CD4-positive, CD25-positive, alpha-beta regulatory T cell (primary cell): ENCODE measurements around the gene MYO19. TPM values are rescaled to one million over a fixed set of nuclear protein-coding genes. Genes with fewer than 3 reads are reported as not detected.

ENCODE experiments used
- ATAC-seq, 2 donors: fragments of 150-1000 bp; cut with Tn5 transposase; one replicate each; pipeline ENCODE4 v1.10.0; 2021; ENCODE audit warnings: low read depth in 2 of 2, moderate number of reproducible peaks in 2 of 2, moderate library complexity in 1 of 2
- DNase-seq, 3 donors: peaks; one replicate each; pipeline versions ENCODE4 v3.0.0 to v3.0.0-alpha.2; 2012 to 2022; ENCODE audit warnings: mixed read lengths in 1 of 3
- H3K27ac ChIP-seq: one replicate; pipeline ENCODE4 v1.7.0; 2013; ENCODE audit warnings: mild to moderate bottlenecking, low read length; ENCODE audit not compliant: insufficient read depth, poor library complexity, severe bottlenecking
- H3K27me3 ChIP-seq: one replicate; pipeline ENCODE4 v1.7.0; 2013; ENCODE audit warnings: low read length; ENCODE audit not compliant: control insufficient read depth, insufficient read depth
- H3K36me3 ChIP-seq: one replicate; pipeline ENCODE4 v1.7.0; 2013; ENCODE audit warnings: mild to moderate bottlenecking, low read length, moderate library complexity; ENCODE audit not compliant: control insufficient read depth, insufficient read depth
- H3K4me1 ChIP-seq: 2 replicates; pipeline ENCODE4 v1.7.0; 2013; ENCODE audit warnings: mild to moderate bottlenecking, low read length; ENCODE audit not compliant: insufficient read depth, control insufficient read depth, poor library complexity, severe bottlenecking
- H3K4me3 ChIP-seq: one replicate; pipeline ENCODE4 v1.7.0; 2013; ENCODE audit warnings: low read depth, mild to moderate bottlenecking, low read length, moderate library complexity
- H3K9me3 ChIP-seq, 2 experiments: 1 replicate in 1 of 2; 2 replicates in 1 of 2; pipeline ENCODE4 v1.7.0; 2013; ENCODE audit warnings: low read length in 2 of 2, mild to moderate bottlenecking in 1 of 2, moderate library complexity in 1 of 2; ENCODE audit not compliant: control insufficient read depth in 2 of 2
- H3K27ac Mint-ChIP-seq, 3 donors: one replicate each; pipeline ENCODE4 v1.8.0; 2020 to 2022; ENCODE audit warnings: mild to moderate bottlenecking in 3 of 3, mixed read lengths in 3 of 3, moderate library complexity in 2 of 3
- H3K27me3 Mint-ChIP-seq: one replicate; pipeline ENCODE4 v1.8.0; 2022; ENCODE audit warnings: mild to moderate bottlenecking, mixed read lengths
- H3K36me3 Mint-ChIP-seq: one replicate; pipeline ENCODE4 v1.8.0; 2020; ENCODE audit warnings: mixed read lengths
- H3K4me1 Mint-ChIP-seq, 4 donors: one replicate each; pipeline ENCODE4 v1.8.0; 2020 to 2022; ENCODE audit warnings: mixed read lengths in 4 of 4, mild to moderate bottlenecking in 1 of 4
- H3K4me3 Mint-ChIP-seq, 4 donors: one replicate each; pipeline ENCODE4 v1.8.0; 2020 to 2022; ENCODE audit warnings: mild to moderate bottlenecking in 4 of 4, mixed read lengths in 4 of 4, moderate library complexity in 3 of 4
- H3K9me3 Mint-ChIP-seq, 7 donors: one replicate each; pipeline ENCODE4 v1.8.0; 2020 to 2022; ENCODE audit warnings: mixed read lengths in 7 of 7, mild to moderate bottlenecking in 3 of 7, moderate library complexity in 2 of 7
- polyA plus RNA-seq, 4 donors: library from polyadenylated mRNA; unstranded; fragments of 300-500 nt; fragmentation: Illumina TruSeq; gene quantifications; one replicate each; pipeline ENCODE4 v1.2.3, GENCODE V29; 2021
- total RNA-seq: library from RNA; stranded (reverse); gene quantifications from one replicate; pipeline ENCODE4 v1.2.3, GENCODE V29; 2022

MYO19 gene, protein sequence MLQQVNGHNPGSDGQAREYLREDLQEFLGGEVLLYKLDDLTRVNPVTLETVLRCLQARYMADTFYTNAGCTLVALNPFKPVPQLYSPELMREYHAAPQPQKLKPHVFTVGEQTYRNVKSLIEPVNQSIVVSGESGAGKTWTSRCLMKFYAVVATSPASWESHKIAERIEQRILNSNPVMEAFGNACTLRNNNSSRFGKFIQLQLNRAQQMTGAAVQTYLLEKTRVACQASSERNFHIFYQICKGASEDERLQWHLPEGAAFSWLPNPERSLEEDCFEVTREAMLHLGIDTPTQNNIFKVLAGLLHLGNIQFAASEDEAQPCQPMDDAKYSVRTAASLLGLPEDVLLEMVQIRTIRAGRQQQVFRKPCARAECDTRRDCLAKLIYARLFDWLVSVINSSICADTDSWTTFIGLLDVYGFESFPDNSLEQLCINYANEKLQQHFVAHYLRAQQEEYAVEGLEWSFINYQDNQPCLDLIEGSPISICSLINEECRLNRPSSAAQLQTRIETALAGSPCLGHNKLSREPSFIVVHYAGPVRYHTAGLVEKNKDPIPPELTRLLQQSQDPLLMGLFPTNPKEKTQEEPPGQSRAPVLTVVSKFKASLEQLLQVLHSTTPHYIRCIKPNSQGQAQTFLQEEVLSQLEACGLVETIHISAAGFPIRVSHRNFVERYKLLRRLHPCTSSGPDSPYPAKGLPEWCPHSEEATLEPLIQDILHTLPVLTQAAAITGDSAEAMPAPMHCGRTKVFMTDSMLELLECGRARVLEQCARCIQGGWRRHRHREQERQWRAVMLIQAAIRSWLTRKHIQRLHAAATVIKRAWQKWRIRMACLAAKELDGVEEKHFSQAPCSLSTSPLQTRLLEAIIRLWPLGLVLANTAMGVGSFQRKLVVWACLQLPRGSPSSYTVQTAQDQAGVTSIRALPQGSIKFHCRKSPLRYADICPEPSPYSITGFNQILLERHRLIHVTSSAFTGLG
- total RNA-seq (86.1 TPM), polyA plus RNA-seq (1 to 10 TPM; 4.8 to 8.1 (median 5.9) TPM)

DNA sequence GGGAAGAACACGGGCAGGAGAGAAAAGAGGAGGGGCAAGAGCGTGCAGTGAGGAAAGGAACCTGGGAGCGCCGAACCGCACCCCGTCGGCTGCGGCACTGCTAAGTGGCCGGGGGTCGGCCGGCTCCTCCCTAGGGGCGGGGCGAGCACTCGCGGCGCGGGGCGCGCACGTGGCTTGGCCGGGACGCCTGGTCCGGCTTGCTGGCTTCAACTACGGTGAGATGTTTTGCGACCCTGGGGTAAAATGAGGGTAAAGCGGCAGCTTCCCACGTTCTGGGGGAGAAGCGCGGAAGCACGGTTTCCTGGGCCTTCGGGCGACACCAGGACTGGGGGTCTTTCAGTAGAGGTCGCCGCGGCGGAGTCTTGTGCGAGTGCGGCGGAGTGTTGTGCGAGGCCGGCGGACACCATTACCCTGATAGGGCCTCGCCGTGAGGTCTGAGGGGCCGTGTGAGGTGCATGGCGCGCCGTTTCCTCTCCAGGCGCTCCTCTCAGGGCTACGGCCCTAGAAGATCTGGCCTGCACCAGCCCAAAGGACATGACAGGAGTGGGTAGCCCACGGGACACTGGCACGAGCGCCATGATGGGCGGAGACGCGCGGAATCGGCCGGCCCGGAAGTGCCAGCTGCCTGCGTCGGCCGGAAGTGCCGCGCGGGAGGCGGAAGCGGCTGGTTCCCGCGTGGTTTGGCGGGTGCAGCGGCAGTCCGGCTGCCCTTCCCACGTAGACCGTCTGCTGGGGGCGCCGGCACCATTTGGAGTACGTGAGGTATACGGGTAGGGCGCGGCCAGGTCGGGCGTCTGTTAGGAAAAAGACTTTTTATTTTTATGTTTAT lies at the start of gene MYO19, which contains the start of gene PIGW:
MYO19 (minus strand) TSS at position 29 of the 829 bp plus-strand sequence. CDS start 2,330 bp downstream, outside the sequence.
PIGW (plus strand) TSS at position 148 of the 829 bp plus-strand sequence. CDS start 2,115 bp downstream, outside the sequence.
- peak; percentile 82 to 85 for ATAC-seq
- Mint-ChIP-seq H3K27me3 (peaks cover 5% of the 10 kb centered on the region), H3K4me1 (peaks cover 6 to 28% (median 20%) of the 10 kb centered on the region in 4 donors), H3K36me3 (peaks cover 10% of the 10 kb centered on the region), H3K27ac (peak within 1 kb of the TSS; percentile 97 to 99 (median 98)), H3K9me3 (peaks cover 0 to 2% (median 0%) of the 10 kb centered on the region in 7 donors), H3K4me3 (peak within 1 kb of the TSS; percentile 96 to 98 (median 98))
- no peaks in the 10 kb centered on the region for H3K9me3 ChIP-seq
- peak; percentile 82 to 94 (median 85) for DNase-seq
- peaks cover 19% of the 10 kb centered on the region for H3K4me1 ChIP-seq
- H3K36me3 ChIP-seq, result peaks cover 26% of the 10 kb centered on the region
- peak within 1 kb of the TSS; percentile 98 for H3K27ac ChIP-seq
- no peaks in the 10 kb centered on the region for H3K27me3 ChIP-seq
- peak within 1 kb of the TSS; percentile 86 for H3K4me3 ChIP-seq

DNA sequence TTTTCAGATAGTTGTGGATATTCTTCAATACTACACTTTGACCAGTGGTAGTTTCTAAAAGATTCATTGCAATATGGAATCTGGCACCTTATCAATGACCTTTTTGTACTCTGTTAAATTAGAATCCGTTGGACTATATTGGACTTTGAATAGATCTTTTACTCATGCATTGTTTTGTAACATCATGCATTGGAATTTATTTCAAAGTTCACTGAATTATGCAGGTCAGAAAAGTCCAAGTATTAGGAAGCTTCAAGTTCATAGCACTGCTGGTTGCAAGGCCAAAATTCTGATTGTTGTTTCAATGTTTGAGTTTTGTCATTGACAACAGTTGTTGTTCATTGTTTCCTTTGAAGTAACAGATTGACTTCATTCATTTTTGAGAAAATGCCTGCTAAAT lies 49.1 kb upstream of the MYO19 start:
- ATAC-seq, result no peak
- Histone ChIP-seq H3K9me3 (no peaks in the 10 kb centered on the region), H3K4me3 (no peak overlapping the region), H3K27ac (no peak overlapping the region), H3K36me3 (peaks cover 90% of the 10 kb centered on the region), H3K27me3 (no peaks in the 10 kb centered on the region), H3K4me1 (no peaks in the 10 kb centered on the region)
- Mint-ChIP-seq H3K9me3 (no peaks in the 10 kb centered on the region), H3K4me1 (peaks cover 0 to 13% (median 4%) of the 10 kb centered on the region in 4 donors), H3K4me3 (no peak overlapping the region), H3K27me3 (no peaks in the 10 kb centered on the region), H3K27ac (no peak overlapping the region), H3K36me3 (peaks cover 23% of the 10 kb centered on the region)
- no peak for DNase-seq

DNA sequence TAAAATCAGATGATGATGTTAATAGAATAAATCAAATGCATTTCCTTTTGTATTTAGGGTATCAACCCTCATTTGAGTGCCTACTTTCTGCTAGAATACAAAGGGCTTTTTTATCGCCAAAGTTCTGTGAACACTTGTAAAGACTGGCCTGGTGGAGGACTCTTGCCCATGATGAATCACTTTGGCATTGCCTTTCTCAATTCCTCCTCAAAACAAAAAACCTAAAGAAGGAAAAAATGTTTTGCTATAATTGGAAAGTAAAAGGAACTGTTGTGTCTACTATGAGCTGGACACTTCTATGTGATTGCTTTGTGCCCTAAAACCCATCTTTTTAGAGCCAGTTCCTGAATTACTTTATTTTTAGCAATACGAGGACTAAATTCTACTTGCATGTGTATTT lies 44.0 kb upstream of the MYO19 start:
- DNase-seq (no peak), ATAC-seq (no peak)
- Histone ChIP-seq H3K9me3 (no peaks in the 10 kb centered on the region), H3K4me3 (no peak overlapping the region), H3K4me1 (no peaks in the 10 kb centered on the region), H3K27me3 (no peaks in the 10 kb centered on the region), H3K36me3 (peaks cover 73% of the 10 kb centered on the region), H3K27ac (no peak overlapping the region)
- no peaks in the 10 kb centered on the region for H3K27me3 Mint-ChIP-seq
- H3K4me1 Mint-ChIP-seq, result peaks cover 10 to 21% (median 15%) of the 10 kb centered on the region in 4 donors
- no peaks in the 10 kb centered on the region for H3K9me3 Mint-ChIP-seq
- H3K27ac Mint-ChIP-seq, result no peak overlapping the region
- H3K36me3 Mint-ChIP-seq, result peaks cover 24% of the 10 kb centered on the region
- H3K4me3 Mint-ChIP-seq, result no peak overlapping the region

DNA sequence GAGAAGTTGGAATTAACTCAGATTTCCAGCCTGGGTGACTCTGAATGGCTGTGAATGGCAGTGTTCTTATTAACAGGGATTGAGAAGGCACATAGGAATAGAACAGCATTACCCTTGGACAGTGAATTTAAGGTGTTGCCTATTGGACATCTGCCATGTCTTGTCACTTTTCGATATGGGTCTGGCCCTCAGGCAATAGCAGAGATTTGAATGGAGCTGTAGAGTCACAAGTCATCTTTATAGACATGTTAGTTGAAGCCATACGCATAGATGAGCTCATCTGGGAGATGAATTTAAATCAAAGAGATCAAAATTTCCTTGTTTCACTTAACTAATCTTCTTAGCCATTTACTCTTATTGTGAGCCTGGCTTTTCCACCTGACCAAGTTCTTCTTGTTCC lies 42.1 kb upstream of the MYO19 start:
- Mint-ChIP-seq H3K4me3 (no peak overlapping the region), H3K9me3 (no peaks in the 10 kb centered on the region), H3K27me3 (no peaks in the 10 kb centered on the region), H3K36me3 (peaks cover 33% of the 10 kb centered on the region), H3K27ac (no peak overlapping the region), H3K4me1 (peaks cover 22 to 30% (median 26%) of the 10 kb centered on the region in 4 donors)
- DNase-seq (no peak), ATAC-seq (no peak)
- Histone ChIP-seq H3K27ac (no peak overlapping the region), H3K9me3 (no peaks in the 10 kb centered on the region), H3K4me1 (no peaks in the 10 kb centered on the region), H3K36me3 (peaks cover 72% of the 10 kb centered on the region), H3K4me3 (no peak overlapping the region), H3K27me3 (no peaks in the 10 kb centered on the region)

DNA sequence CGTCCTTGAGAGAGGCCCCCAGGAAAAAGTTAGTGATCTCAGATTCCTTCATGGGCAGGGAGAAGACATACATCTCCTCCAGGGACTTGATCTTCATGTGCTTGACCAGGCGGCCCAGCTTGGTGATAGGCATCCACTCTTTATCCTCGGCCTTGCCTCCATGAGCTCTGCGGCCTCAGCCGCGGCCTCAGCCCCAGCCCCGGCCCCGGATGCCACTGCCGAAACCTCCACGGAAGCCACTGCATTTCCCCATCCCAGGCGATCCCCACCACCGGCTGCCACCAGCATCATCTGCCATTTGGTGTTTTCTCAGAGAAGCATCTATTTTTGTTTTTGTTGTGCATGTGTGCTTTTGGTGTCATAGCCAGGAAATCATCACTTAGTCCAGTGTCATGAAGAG lies 40.4 kb upstream of the MYO19 start:
- H3K9me3 Mint-ChIP-seq, result no peaks in the 10 kb centered on the region
- no peaks in the 10 kb centered on the region for H3K4me1 ChIP-seq
- no peaks in the 10 kb centered on the region for H3K27me3 ChIP-seq
- no peaks in the 10 kb centered on the region for H3K27me3 Mint-ChIP-seq
- H3K27ac Mint-ChIP-seq, result no peak overlapping the region
- H3K36me3 ChIP-seq, result peaks cover 63% of the 10 kb centered on the region
- H3K4me3 Mint-ChIP-seq, result no peak overlapping the region
- DNase-seq (no peak), ATAC-seq (no peak)
- no peak overlapping the region for H3K27ac ChIP-seq
- H3K4me3 ChIP-seq, result no peak overlapping the region
- H3K36me3 Mint-ChIP-seq, result peaks cover 30% of the 10 kb centered on the region
- peaks cover 22 to 30% (median 25%) of the 10 kb centered on the region in 4 donors for H3K4me1 Mint-ChIP-seq
- no peaks in the 10 kb centered on the region for H3K9me3 ChIP-seq

DNA sequence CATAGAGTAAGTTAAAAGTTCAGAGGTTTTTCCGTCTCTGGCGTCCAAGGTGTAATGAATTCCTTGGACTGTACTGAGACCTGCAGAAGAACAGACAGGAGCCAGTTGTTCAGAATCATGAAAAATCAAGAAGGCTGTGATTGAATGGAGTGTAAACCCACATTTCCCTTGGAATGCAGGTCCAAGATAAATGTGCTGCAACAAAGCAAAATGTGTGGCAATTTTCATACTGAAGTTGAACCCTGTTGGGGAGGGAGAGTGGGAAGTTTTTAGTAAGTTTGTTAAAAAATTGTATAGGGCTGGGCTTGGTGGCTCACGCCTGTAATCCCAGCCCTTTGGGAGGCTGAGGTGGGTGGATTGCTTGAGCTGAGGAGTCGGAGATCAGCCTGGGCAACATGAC lies 31.4 kb upstream of the MYO19 start:
- Mint-ChIP-seq H3K36me3 (peaks cover 21% of the 10 kb centered on the region), H3K4me1 (peaks cover 11 to 32% (median 18%) of the 10 kb centered on the region in 4 donors), H3K27ac (peak overlapping the region in 1 of 3 donors; percentile 9), H3K4me3 (no peak overlapping the region), H3K27me3 (no peaks in the 10 kb centered on the region), H3K9me3 (no peaks in the 10 kb centered on the region)
- H3K4me3 ChIP-seq, result no peak overlapping the region
- peaks cover 80% of the 10 kb centered on the region for H3K36me3 ChIP-seq
- DNase-seq, result no peak
- ATAC-seq, result no peak
- H3K27me3 ChIP-seq, result no peaks in the 10 kb centered on the region
- H3K27ac ChIP-seq, result no peak overlapping the region
- H3K9me3 ChIP-seq, result no peaks in the 10 kb centered on the region
- H3K4me1 ChIP-seq, result peaks cover 2% of the 10 kb centered on the region

DNA sequence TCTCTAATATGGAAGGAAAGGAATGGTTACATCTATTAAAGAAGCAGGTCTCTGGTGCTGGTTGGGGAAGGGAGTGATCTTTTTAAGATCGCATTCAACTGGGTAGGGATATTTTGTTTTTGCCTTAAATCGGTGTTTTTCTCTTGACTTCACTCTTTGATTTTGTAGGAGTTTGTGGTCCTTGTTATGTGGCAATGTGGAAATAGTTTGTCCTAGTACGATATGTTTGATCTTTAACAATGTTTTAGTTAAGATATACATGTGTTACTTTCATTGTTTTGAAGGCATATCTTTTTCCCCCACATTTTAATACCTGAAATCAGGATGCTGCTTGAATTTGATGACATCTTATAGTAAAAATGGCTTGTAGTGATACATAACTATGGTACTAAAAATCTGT lies 18.8 kb upstream of the MYO19 start:
- H3K4me3 ChIP-seq, result peak overlapping the region; percentile 35
- peaks cover 44% of the 10 kb centered on the region for H3K4me1 ChIP-seq
- DNase-seq, result no peak
- peak overlapping the region; percentile 18 for H3K27ac ChIP-seq
- peaks cover 39 to 80% (median 57%) of the 10 kb centered on the region in 4 donors for H3K4me1 Mint-ChIP-seq
- H3K27me3 ChIP-seq, result no peaks in the 10 kb centered on the region
- H3K4me3 Mint-ChIP-seq, result peak overlapping the region; percentile 4 to 66 (median 14)
- ATAC-seq, result no peak
- peak overlapping the region in 2 of 3 donors; percentile 27 to 61 for H3K27ac Mint-ChIP-seq
- H3K9me3 Mint-ChIP-seq, result no peaks in the 10 kb centered on the region
- no peaks in the 10 kb centered on the region for H3K27me3 Mint-ChIP-seq
- H3K36me3 ChIP-seq, result peaks cover 30% of the 10 kb centered on the region
- no peaks in the 10 kb centered on the region for H3K9me3 ChIP-seq
- H3K36me3 Mint-ChIP-seq, result peaks cover 24% of the 10 kb centered on the region
